Measurements from ENCODE around the gene IQSEC1.

IQSEC1 gene

GRCh38 chr3:12980596-12981290 is 92.5 kb downstream of the IQSEC1 start:
- no peak for DNase-seq

- no peak for DNase-seq
Observed at GRCh38 chr3:12979947-12980487, 93.2 kb downstream of the IQSEC1 start.

- DNase-seq, result no peak
Observed at GRCh38 chr3:12979151-12979946, 93.9 kb downstream of the IQSEC1 start.

- DNase-seq, result no peak
Observed at GRCh38 chr3:12978682-12979081, 94.5 kb downstream of the IQSEC1 start.

- DNase-seq, result no peak
Observed at GRCh38 chr3:12977117-12977808, 96.0 kb downstream of the IQSEC1 start.

GRCh38 chr3:12975748-12976522 is 97.3 kb downstream of the IQSEC1 start:
- no peak for DNase-seq

GRCh38 chr3:12974819-12975218 is 98.4 kb downstream of the IQSEC1 start:
- DNase-seq, result no peak

- no peak for DNase-seq
Observed at GRCh38 chr3:12974334-12974733, 98.9 kb downstream of the IQSEC1 start.

- no peak for DNase-seq
Observed at GRCh38 chr3:12973827-12974226, 99.4 kb downstream of the IQSEC1 start.

- DNase-seq, result no peak
Observed at GRCh38 chr3:12972781-12973702, 100.2 kb downstream of the IQSEC1 start.

- DNase-seq, result no peak
Observed at GRCh38 chr3:12972043-12972442, 101.2 kb downstream of the IQSEC1 start.

GRCh38 chr3:12970684-12971083 is 102.5 kb downstream of the IQSEC1 start:
- DNase-seq, result no peak

- no peak for DNase-seq
Observed at GRCh38 chr3:12969486-12969885, 103.7 kb downstream of the IQSEC1 start.

GRCh38 chr3:12968541-12968940 is 104.7 kb downstream of the IQSEC1 start:
- no peak for DNase-seq

GRCh38 chr3:12967606-12968351 is 105.5 kb downstream of the IQSEC1 start:
- peak; percentile 87 for DNase-seq

GRCh38 chr3:12966847-12967605 is 106.2 kb downstream of the IQSEC1 start:
- DNase-seq, result peak; percentile 31

- DNase-seq, result no peak
Observed at GRCh38 chr3:12965999-12966846, 107.0 kb downstream of the IQSEC1 start.

GRCh38 chr3:12964711-12965612 is 108.3 kb downstream of the IQSEC1 start:
- no peak for DNase-seq
